OCI-LY1 (cell line): ENCODE data around the gene FAM76B.

Experiments
- H2AFZ ChIP-seq: fragments of 200-600 bp; sonication (generic), shearing (Covaris generic); 2 replicates; pipeline ENCODE4 v1.6.0; 2014; ENCODE audit warnings: antibody characterized with exemption, mild to moderate bottlenecking, low read length
- H3F3A ChIP-seq: fragments of 200-600 bp; sonication (generic), shearing (Covaris generic); 2 replicates; pipeline ENCODE4 v1.6.0; 2014; ENCODE audit warnings: mild to moderate bottlenecking, antibody characterized with exemption, low read length, moderate library complexity; ENCODE audit not compliant: insufficient read depth
- H3K27ac ChIP-seq: fragments of 200-600 bp; sonication (generic); 2 replicates; pipeline ENCODE4 v1.5.1; 2014; ENCODE audit warnings: low read length, mixed run types, mild to moderate bottlenecking, low read depth; ENCODE audit not compliant: poor library complexity, severe bottlenecking
- H3K27me3 ChIP-seq: fragments of 200-600 bp; sonication (generic); 2 replicates; pipeline ENCODE4 v1.6.0; 2014; ENCODE audit warnings: antibody characterized with exemption, mild to moderate bottlenecking, low read length, moderate library complexity; ENCODE audit not compliant: insufficient read depth
- H3K36me3 ChIP-seq: fragments of 200-600 bp; sonication (generic); 2 replicates; pipeline ENCODE4 v1.6.1; 2014; ENCODE audit warnings: mild to moderate bottlenecking, antibody characterized with exemption, low read length, moderate library complexity, mixed read lengths; ENCODE audit not compliant: insufficient read depth
- H3K4me1 ChIP-seq: fragments of 200-600 bp; sonication (generic); 2 replicates; pipeline ENCODE4 v1.5.1; 2014; ENCODE audit warnings: mild to moderate bottlenecking, low read length, moderate library complexity; ENCODE audit not compliant: insufficient read depth, severe bottlenecking
- H3K4me2 ChIP-seq: fragments of 200-600 bp; sonication (generic), shearing (Covaris generic); 2 replicates; pipeline ENCODE4 v1.6.1; 2014; ENCODE audit warnings: low read length
- H3K4me3 ChIP-seq: fragments of 200-600 bp; sonication (generic); 2 replicates; pipeline ENCODE4 v1.5.1; 2014; ENCODE audit warnings: low read length, low read depth, mild to moderate bottlenecking, mixed read lengths; ENCODE audit not compliant: poor library complexity, severe bottlenecking
- H3K79me2 ChIP-seq: fragments of 200-600 bp; shearing (Covaris generic); 2 replicates; pipeline ENCODE4 v1.6.1; 2016; ENCODE audit warnings: mixed run types, low read length, mixed read lengths; ENCODE audit not compliant: insufficient read depth
- H3K9ac ChIP-seq: fragments of 200-600 bp; sonication (generic), shearing (Covaris generic); 2 replicates; pipeline ENCODE4 v1.6.1; 2014; ENCODE audit warnings: mild to moderate bottlenecking, low read length, mixed read lengths
- H3K9me2 ChIP-seq: fragments of 200-600 bp; sonication (generic), shearing (Covaris generic); 2 replicates; pipeline ENCODE4 v1.6.1; 2014; ENCODE audit warnings: low read depth, mild to moderate bottlenecking, low read length, mixed read lengths
- H3K9me3 ChIP-seq: fragments of 200-600 bp; shearing (Covaris generic); 2 replicates; pipeline ENCODE4 v1.6.1; 2014; ENCODE audit warnings: low read length, mixed read lengths
- H4K20me1 ChIP-seq: fragments of 200-600 bp; sonication (generic), shearing (Covaris generic); 2 replicates; pipeline ENCODE4 v1.6.0; 2016; ENCODE audit warnings: mild to moderate bottlenecking, low read length; ENCODE audit not compliant: insufficient read depth
- CTCF ChIP-seq: fragments of 200-600 bp; sonication (generic), shearing (Covaris generic); IDR thresholded peaks from 2 replicates; pipeline ENCODE4 v1.5.1; 2017; ENCODE audit warnings: mild to moderate bottlenecking, antibody characterized with exemption, low read length, moderate library complexity, mixed read lengths
- EZH2 ChIP-seq: fragments of 200-600 bp; sonication (generic), shearing (Covaris generic); IDR thresholded peaks from 2 replicates; pipeline ENCODE4 v1.8.0; 2017; ENCODE audit warnings: borderline replicate concordance, mixed run types, mild to moderate bottlenecking, antibody characterized with exemption, low read length, moderate library complexity, mixed read lengths

The FAM76B gene

GRCh38 chr11:95720195-95720594 lies 69.4 kb downstream of the FAM76B start:
- Histone ChIP-seq H4K20me1 (no peaks in the 10 kb centered on the region), H3K4me3 (no peak overlapping the region), H3K4me1 (no peaks in the 10 kb centered on the region), H2AFZ (no peak overlapping the region), H3K9me3 (no peaks in the 10 kb centered on the region), H3F3A (no peaks in the 10 kb centered on the region), H3K36me3 (no peaks in the 10 kb centered on the region), H3K9ac (no peak overlapping the region), H3K9me2 (no peaks in the 10 kb centered on the region), H3K27me3 (no peaks in the 10 kb centered on the region), H3K4me2 (no peak overlapping the region), H3K79me2 (no peaks in the 10 kb centered on the region), H3K27ac (no peak overlapping the region)
- no peak for TF ChIP-seq CTCF
- no peak for TF ChIP-seq EZH2
